Fibroblast of lung (primary cell): Measurements from ENCODE around the gene CENPK.

Experiments
- CTCF ChIP-seq, 2 donors: IDR thresholded peaks in 1 of 2; conservative IDR thresholded peaks in 1 of 2; 1 replicate in 1 of 2; 2 replicates in 1 of 2; pipeline ENCODE4 v1.5.1; 2011 to 2012; ENCODE audit warnings: low read length in 2 of 2, control low read depth in 1 of 2, inconsistent platforms in 1 of 2, low read depth in 1 of 2, mild to moderate bottlenecking in 1 of 2
- EZH2 ChIP-seq: IDR thresholded peaks from 2 replicates; pipeline ENCODE4 v1.5.1; 2012; ENCODE audit warnings: low read length, control low read depth, mild to moderate bottlenecking; ENCODE audit errors: missing control alignments

- TF ChIP-seq CTCF (conservative IDR thresholded peaks at IDR 0.05 in 1 of 2, IDR thresholded peaks at IDR 0.05 in 1 of 2; ENCODE audit: low read depth in 1 of 2, low read length in 2 of 2) (no peak), EZH2 (no peak)
Observed at GRCh38 chr5:65481171-65481581, 81.8 kb downstream of the CENPK start.
